Fibroblast of lung (primary cell): ENCODE measurements around the gene AKR1A1.

Experiments
- CTCF ChIP-seq, 2 donors: IDR thresholded peaks in 1 of 2; conservative IDR thresholded peaks in 1 of 2; 1 replicate in 1 of 2; 2 replicates in 1 of 2; pipeline ENCODE4 v1.5.1; 2011 to 2012; ENCODE audit warnings: low read length in 2 of 2, control low read depth in 1 of 2, inconsistent platforms in 1 of 2, low read depth in 1 of 2, mild to moderate bottlenecking in 1 of 2
- EZH2 ChIP-seq: IDR thresholded peaks from 2 replicates; pipeline ENCODE4 v1.5.1; 2012; ENCODE audit warnings: low read length, control low read depth, mild to moderate bottlenecking; ENCODE audit errors: missing control alignments

DNA sequence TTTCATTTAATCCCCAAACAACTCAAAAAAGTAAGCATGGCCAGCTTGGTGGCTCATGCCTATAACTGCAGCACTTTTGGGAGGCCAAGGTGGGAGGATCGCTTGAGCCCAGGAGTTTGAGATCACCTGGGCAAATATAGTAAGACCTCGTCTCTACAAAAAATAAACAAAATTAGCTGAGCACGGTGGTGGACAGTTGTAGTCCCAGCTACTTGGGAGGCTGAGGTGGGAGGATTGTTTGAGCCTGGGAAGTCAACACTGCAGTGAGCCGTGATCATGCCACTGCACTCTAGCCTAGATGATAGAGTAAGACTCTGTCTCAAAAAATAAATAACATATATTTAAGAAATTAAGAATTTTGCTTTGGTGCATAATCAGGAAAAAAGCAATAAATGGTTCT is 6.1 kb upstream of the AKR1A1 start:
- no peak for TF ChIP-seq CTCF (conservative IDR thresholded peaks at IDR 0.05 in 1 of 2, IDR thresholded peaks at IDR 0.05 in 1 of 2; ENCODE audit: low read depth in 1 of 2, low read length in 2 of 2)
- TF ChIP-seq EZH2: no peak
